ENCODE results near the gene MOG. TPM values are rescaled to one million over a fixed set of nuclear protein-coding genes. Genes with fewer than 3 reads are reported as not detected.

The MOG gene
- total RNA-seq, 1 experiment from 2014 or later = not detected

DNA sequence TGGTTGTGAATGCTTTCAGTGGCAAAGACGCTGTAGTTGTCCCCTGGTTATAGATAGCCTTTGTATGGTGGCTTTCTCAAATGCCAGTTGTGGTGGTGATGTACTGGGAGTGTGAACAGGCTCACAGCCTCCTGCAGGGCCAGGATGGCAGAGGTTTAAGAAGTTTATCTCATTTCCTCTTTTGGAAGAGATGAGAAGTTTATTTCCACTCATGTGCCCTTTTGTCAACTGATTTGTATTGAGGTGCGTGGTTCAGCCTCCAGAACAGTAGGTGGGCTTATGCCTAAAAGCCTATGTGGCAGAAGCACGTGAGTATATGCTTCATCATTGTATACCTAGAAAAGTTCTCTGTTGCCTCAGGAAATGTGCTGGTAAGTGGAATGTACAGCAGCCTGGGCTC is 37.7 kb downstream of the MOG start:
- no peaks in the 10 kb centered on the region for H3K27me3 Mint-ChIP-seq (ENCODE audit: insufficient read depth, unreplicated experiment)
- ChIA-PET CTCF (interaction anchor here (1.0 kb wide), 1 partner anchor 45 kb away, joined by 3 read pairs; no protein-coding TSS in a partner anchor), POLR2A (no interaction called here)
- no peaks in the 10 kb centered on the region for H3K9me3 ChIP-seq
- H3K36me3 ChIP-seq (ENCODE audit: control insufficient read depth, insufficient read depth, low read length) = no peaks in the 10 kb centered on the region
- no peak overlapping the region for H3K4me3 ChIP-seq (ENCODE audit: low read depth, low read length)
- no peak overlapping the region for H3K4me3 Mint-ChIP-seq (ENCODE audit: unreplicated experiment)
- BruUV-seq (replicated peaks) = no TSS peak
- no peak overlapping the region for H3K27ac Mint-ChIP-seq (ENCODE audit: unreplicated experiment)
- peaks cover 10% of the 10 kb centered on the region for H3K9me3 Mint-ChIP-seq (ENCODE audit: unreplicated experiment)
- no peaks in the 10 kb centered on the region for H3K27me3 ChIP-seq (replicated peaks; ENCODE audit: control insufficient read depth, insufficient read depth, low read length)
- no peaks in the 10 kb centered on the region for H3K4me1 Mint-ChIP-seq (ENCODE audit: low read depth, unreplicated experiment)
- TF ChIP-seq, protein P1, sequence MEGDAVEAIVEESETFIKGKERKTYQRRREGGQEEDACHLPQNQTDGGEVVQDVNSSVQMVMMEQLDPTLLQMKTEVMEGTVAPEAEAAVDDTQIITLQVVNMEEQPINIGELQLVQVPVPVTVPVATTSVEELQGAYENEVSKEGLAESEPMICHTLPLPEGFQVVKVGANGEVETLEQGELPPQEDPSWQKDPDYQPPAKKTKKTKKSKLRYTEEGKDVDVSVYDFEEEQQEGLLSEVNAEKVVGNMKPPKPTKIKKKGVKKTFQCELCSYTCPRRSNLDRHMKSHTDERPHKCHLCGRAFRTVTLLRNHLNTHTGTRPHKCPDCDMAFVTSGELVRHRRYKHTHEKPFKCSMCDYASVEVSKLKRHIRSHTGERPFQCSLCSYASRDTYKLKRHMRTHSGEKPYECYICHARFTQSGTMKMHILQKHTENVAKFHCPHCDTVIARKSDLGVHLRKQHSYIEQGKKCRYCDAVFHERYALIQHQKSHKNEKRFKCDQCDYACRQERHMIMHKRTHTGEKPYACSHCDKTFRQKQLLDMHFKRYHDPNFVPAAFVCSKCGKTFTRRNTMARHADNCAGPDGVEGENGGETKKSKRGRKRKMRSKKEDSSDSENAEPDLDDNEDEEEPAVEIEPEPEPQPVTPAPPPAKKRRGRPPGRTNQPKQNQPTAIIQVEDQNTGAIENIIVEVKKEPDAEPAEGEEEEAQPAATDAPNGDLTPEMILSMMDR (IDR thresholded peaks at IDR 0.05; ENCODE audit: insufficient read depth in 1 of 2, low read depth in 1 of 2, low read length in 1 of 2, severe bottlenecking in 1 of 2, unreplicated experiment in 1 of 2) = no peak
- DNase-seq = no peak
- intact Hi-C loops (cut with micrococcal nuclease; ENCODE audit: unreplicated experiment) = no loop called here
- H3K4me1 ChIP-seq = no peaks in the 10 kb centered on the region
- H3K36me3 Mint-ChIP-seq (ENCODE audit: insufficient read depth, unreplicated experiment) = no peaks in the 10 kb centered on the region

DNA sequence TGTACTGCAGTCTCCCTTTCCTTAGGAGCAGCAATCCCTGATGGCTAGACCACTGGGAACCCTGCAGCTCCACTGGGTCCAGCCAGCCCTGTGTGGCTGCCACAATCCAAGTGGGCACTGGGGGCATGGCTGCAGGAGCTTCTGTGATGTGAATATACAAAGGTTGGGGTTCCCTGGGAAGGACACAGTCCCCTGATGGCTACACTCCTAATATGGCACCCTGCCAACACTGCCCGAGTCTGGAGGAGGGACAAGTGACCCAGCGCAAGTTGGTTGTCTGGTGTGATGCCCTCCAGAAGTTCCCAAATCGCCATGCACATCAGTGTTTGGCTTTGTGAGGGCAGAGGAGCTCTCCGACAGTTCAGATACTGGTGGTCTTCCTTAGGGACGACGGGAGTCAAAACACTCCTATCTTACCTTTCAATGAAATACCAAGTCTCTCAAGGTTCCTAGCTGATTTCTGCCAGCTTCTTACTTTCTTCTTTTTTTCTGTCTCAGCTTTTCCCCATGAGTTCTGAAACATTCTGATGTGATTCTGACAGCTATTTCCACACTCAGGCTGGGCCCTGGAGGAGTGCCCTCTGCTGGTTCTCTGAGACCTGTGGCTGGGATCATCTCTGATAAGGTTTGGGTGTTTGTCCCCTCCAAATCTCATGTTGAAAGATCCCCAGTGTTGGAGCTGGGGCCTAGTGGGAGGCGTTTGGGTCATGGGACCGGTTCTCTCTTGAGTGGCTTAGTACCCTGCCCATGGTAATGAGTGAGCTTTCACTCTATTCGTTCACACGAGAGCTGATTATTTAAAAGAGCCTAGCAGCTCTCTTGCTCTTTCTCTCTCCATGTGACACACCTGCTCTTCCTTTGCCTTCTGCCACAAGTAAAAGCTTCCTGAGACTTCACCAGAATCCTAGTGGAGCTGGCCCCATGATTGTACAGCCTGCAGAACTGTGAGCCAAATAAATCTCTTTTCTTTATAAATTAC is 39.5 kb downstream of the MOG start:
- no peaks in the 10 kb centered on the region for H3K4me1 ChIP-seq
- peaks cover 2% of the 10 kb centered on the region for H3K27me3 Mint-ChIP-seq (ENCODE audit: insufficient read depth, unreplicated experiment)
- peaks cover 10% of the 10 kb centered on the region for H3K9me3 Mint-ChIP-seq (ENCODE audit: unreplicated experiment)
- H3K27me3 ChIP-seq (replicated peaks; ENCODE audit: control insufficient read depth, insufficient read depth, low read length) = no peaks in the 10 kb centered on the region
- H3K4me3 ChIP-seq (ENCODE audit: low read depth, low read length) = no peak overlapping the region
- ChIA-PET POLR2A (no interaction called here), CTCF (interaction anchor here (0.5 to 2.1 kb wide), 8 partner anchors 9 to 64 kb away, joined by 3 to 30 read pairs (median 6); partner anchors contain the start of gene GABBR1)
- BruUV-seq (replicated peaks) = no TSS peak
- intact Hi-C loops (cut with micrococcal nuclease; ENCODE audit: unreplicated experiment) = loop anchor here (1.0 kb wide), 1 partner anchor 48 kb away; no protein-coding TSS in a partner anchor
- peak in 1 of 2 experiments; percentile 20 for DNase-seq
- no peaks in the 10 kb centered on the region for H3K4me1 Mint-ChIP-seq (ENCODE audit: low read depth, unreplicated experiment)
- TF ChIP-seq, protein P1 (IDR thresholded peaks at IDR 0.05; ENCODE audit: insufficient read depth in 1 of 2, low read depth in 1 of 2, low read length in 1 of 2, severe bottlenecking in 1 of 2, unreplicated experiment in 1 of 2) = peak; percentile 31 to 68
- H3K36me3 Mint-ChIP-seq (ENCODE audit: insufficient read depth, unreplicated experiment) = no peaks in the 10 kb centered on the region
- no peaks in the 10 kb centered on the region for H3K36me3 ChIP-seq (ENCODE audit: control insufficient read depth, insufficient read depth, low read length)
- H3K27ac Mint-ChIP-seq (ENCODE audit: unreplicated experiment) = no peak overlapping the region
- H3K4me3 Mint-ChIP-seq (ENCODE audit: unreplicated experiment) = no peak overlapping the region
- no peaks in the 10 kb centered on the region for H3K9me3 ChIP-seq

DNA sequence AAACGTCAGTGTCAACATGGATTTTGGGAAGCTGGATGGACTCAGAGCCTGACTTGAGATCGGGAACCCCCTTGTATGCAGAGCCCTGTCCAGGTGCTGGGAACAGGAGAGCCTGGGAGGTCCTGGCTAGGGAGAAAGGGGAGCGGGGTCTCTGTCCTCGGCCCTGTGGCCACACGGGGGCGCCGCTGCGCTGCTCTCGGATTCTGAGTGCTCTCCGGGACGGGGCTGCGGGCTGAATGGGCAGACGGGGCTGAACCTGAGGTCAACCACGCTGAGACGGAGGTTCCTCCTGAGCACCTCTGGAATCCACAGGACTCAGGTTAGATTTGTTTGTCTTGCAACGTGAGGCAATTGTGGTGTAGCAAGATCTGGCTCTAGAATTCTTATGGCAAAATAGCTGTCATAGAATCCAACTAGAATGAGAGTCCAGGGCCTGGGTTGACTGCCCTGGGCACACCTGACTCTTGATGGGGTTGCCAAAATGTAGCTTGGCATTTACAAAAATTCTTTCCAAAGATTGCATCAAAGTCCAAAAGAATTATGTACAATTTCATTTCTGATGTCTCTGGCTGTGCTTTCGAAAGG is 45.7 kb downstream of the MOG start:
- Mint-ChIP-seq H3K4me1 (ENCODE audit: low read depth, unreplicated experiment) (no peaks in the 10 kb centered on the region), H3K9me3 (ENCODE audit: unreplicated experiment) (no peaks in the 10 kb centered on the region), H3K4me3 (ENCODE audit: unreplicated experiment) (no peak overlapping the region), H3K36me3 (ENCODE audit: insufficient read depth, unreplicated experiment) (no peaks in the 10 kb centered on the region), H3K27ac (ENCODE audit: unreplicated experiment) (no peak overlapping the region), H3K27me3 (ENCODE audit: insufficient read depth, unreplicated experiment) (peaks cover 12% of the 10 kb centered on the region)
- intact Hi-C loops (cut with micrococcal nuclease; ENCODE audit: unreplicated experiment) = loop anchor here (10.0 kb wide), 1 partner anchor 312 kb away; no protein-coding TSS in a partner anchor
- CTCF ChIA-PET = interaction anchor here (0.9 kb wide), 1 partner anchor 55 kb away, joined by 3 read pairs; no protein-coding TSS in a partner anchor
- no peaks in the 10 kb centered on the region for H3K9me3 ChIP-seq
- no peaks in the 10 kb centered on the region for H3K27me3 ChIP-seq (replicated peaks; ENCODE audit: control insufficient read depth, insufficient read depth, low read length)
- TF ChIP-seq, protein P1 (IDR thresholded peaks at IDR 0.05; ENCODE audit: insufficient read depth in 1 of 2, low read depth in 1 of 2, low read length in 1 of 2, severe bottlenecking in 1 of 2, unreplicated experiment in 1 of 2) = peak; percentile 43 to 46
- no peak overlapping the region for H3K4me3 ChIP-seq (ENCODE audit: low read depth, low read length)
- no peaks in the 10 kb centered on the region for H3K4me1 ChIP-seq
- BruUV-seq (replicated peaks) = no TSS peak
- H3K36me3 ChIP-seq (ENCODE audit: control insufficient read depth, insufficient read depth, low read length) = no peaks in the 10 kb centered on the region
- DNase-seq = peak; percentile 49 to 59
- POLR2A ChIA-PET = no interaction called here
